NCI-H1436 treated with DMSO at 0.1 percent for 48 hours (cell line): ENCODE data around the gene P2RY8.

Experiments used
- DNase-seq: peaks from one replicate; lab custom pipeline; 2025; lab: John Stamatoyannopoulos, UW

P2RY8 gene

DNA sequence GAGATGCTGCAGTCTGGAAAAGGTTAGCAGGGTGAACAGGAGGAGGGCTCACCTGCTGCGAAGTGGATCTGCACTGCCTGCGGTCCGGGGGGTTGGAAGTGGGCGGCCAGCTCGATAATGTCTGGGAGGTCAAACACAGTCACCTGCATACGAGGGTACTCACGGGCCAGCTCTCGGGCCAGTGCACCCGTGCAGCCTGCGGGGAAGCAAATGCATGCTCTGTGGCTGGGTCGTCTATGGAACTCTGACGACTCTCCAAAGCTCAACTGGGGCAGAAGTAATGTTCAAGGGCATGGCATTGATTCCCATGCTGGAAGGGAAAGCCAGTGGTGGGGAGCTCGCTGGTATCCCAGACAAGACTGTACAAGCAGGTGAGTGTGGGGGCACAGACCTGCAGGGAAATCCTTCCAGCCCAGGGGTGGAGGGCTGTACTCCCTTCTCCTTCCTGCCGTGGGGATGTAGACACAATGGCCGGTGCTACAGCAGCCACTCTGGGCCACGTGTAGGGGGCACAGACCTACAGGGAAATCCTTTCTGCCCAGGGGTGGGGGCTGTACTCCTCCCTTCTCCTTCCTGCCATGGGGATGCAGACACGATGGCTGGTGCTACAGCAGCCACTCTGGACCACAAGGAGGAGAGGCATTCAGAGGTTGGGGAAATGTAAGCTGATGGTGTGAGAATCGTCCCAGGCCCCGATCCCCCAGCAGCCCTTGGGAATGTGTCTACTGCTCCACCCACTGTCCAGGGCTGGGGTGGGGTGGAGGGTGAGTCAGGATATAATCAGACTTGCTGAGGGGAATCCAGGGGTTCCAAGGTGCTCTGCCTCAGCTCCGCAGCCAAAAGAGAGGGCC lies 118.8 kb downstream of the P2RY8 start:
- no peak for DNase-seq

DNA sequence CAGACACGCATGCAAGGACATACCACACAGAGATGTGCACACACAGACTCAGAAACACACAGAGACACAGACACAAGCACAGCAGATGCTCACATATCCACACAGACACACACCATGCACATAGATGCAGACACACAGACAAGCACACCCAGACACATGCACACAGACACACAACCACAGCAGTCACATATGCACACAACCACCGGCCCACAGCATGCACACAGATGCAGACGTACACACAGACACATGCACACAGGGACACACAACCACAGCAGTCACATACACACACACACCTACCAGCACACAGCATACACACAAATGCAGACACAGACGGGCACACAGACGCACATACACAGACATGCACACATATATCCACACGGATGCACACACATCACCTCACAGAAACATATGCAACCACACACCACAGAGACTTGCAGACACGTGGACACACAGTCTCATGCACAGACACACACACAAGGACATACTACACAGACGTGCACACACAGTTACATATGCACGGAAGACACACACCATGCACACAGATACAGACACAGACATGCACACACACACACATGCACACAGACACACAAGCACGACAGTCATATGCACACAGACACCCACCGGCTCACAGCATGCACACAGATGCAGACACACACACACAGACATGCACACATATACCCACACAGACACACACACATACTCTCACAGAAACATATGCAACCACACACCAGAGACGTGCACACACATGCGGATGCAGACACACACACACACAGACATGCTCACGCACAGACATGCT lies 119.8 kb downstream of the P2RY8 start:
- DNase-seq, result no peak

DNA sequence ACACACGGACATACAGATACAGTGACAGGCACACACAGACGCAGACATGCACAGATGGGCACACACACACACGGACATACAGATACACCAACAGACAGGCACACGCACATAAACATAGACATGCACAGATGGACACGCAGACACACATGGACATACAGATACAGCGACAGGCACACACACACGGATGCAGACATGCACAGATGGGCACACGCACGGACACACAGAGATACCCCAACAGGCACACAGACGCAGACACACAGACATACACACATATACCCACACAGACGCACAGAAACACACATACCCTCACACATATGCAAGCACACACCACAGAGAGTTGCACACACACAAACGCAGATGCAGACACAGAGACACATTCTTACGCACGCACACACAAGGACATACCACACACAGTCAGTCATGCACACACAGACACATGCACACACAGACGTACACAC lies 120.6 kb downstream of the P2RY8 start:
- no peak for DNase-seq
